Fibroblast of lung (primary cell): Measurements from ENCODE around the gene MYO5B. TPM values are rescaled to one million over a fixed set of nuclear protein-coding genes. Genes with fewer than 3 reads are reported as not detected.

Experiments used
- DNase-seq, 2 donors: peaks; one replicate each; pipeline versions ENCODE4 v3.0.0 to v3.0.0-alpha.2; 2010; ENCODE audit warnings: low read depth in 2 of 2
- H2AFZ ChIP-seq: 2 replicates; pipeline ENCODE4 v1.5.1; 2012; ENCODE audit warnings: low read length, control low read depth, inconsistent platforms
- H3K27ac ChIP-seq: 2 replicates; pipeline ENCODE4 v1.5.1; 2011; ENCODE audit warnings: low read length, control low read depth; ENCODE audit not compliant: insufficient read depth
- H3K27me3 ChIP-seq: 2 replicates; pipeline ENCODE4 v1.5.1; 2011; ENCODE audit warnings: mild to moderate bottlenecking, low read length; ENCODE audit not compliant: control insufficient read depth, insufficient read depth
- H3K36me3 ChIP-seq: 2 replicates; pipeline ENCODE4 v1.5.1; 2011; ENCODE audit warnings: low read length; ENCODE audit not compliant: control insufficient read depth, insufficient read depth
- H3K4me1 ChIP-seq: 2 replicates; pipeline ENCODE4 v1.5.1; 2011; ENCODE audit warnings: low read length; ENCODE audit not compliant: control insufficient read depth, insufficient read depth; ENCODE audit errors: extremely low read depth
- H3K4me2 ChIP-seq: 2 replicates; pipeline ENCODE4 v1.5.1; 2011; ENCODE audit warnings: low read length, control low read depth; ENCODE audit not compliant: insufficient read depth; ENCODE audit errors: extremely low read depth
- H3K4me3 ChIP-seq, 4 experiments: fragments of 200-600 bp in 1 of 4; sonication (generic) in 1 of 4; replicated peaks in 1 of 4; 2 replicates each; pipeline ENCODE4 v1.5.1; 2011 to 2016; ENCODE audit warnings: low read length in 4 of 4, low read depth in 3 of 4, mild to moderate bottlenecking in 3 of 4, control low read depth in 2 of 4, inconsistent platforms in 1 of 4, mixed read lengths in 1 of 4; ENCODE audit not compliant: insufficient read depth in 1 of 4; ENCODE audit errors: control extremely low read depth in 1 of 4
- H3K79me2 ChIP-seq: 2 replicates; pipeline ENCODE4 v1.5.1; 2012; ENCODE audit warnings: mild to moderate bottlenecking, low read length, inconsistent platforms; ENCODE audit not compliant: control insufficient read depth, insufficient read depth
- H3K9ac ChIP-seq: 2 replicates; pipeline ENCODE4 v1.5.1; 2011; ENCODE audit warnings: mild to moderate bottlenecking, low read length, control low read depth; ENCODE audit not compliant: insufficient read depth
- H3K9me3 ChIP-seq: 2 replicates; pipeline ENCODE4 v1.5.1; 2012; ENCODE audit warnings: low read depth, low read length; ENCODE audit not compliant: control insufficient read depth, insufficient read depth
- H4K20me1 ChIP-seq: 2 replicates; pipeline ENCODE4 v1.5.1; 2011; ENCODE audit warnings: low read length; ENCODE audit not compliant: control insufficient read depth, insufficient read depth; ENCODE audit errors: extremely low read depth
- CTCF ChIP-seq, 2 donors: IDR thresholded peaks in 1 of 2; conservative IDR thresholded peaks in 1 of 2; 1 replicate in 1 of 2; 2 replicates in 1 of 2; pipeline ENCODE4 v1.5.1; 2011 to 2012; ENCODE audit warnings: low read length in 2 of 2, control low read depth in 1 of 2, inconsistent platforms in 1 of 2, low read depth in 1 of 2, mild to moderate bottlenecking in 1 of 2
- EZH2 ChIP-seq: IDR thresholded peaks from 2 replicates; pipeline ENCODE4 v1.5.1; 2012; ENCODE audit warnings: low read length, control low read depth, mild to moderate bottlenecking; ENCODE audit errors: missing control alignments
- polyA plus RNA-seq, 2 donors: library from polyadenylated mRNA; depleted of rRNA in 1 of 2; stranded (reverse) in 1 of 2; unstranded in 1 of 2; fragments of >200 nt; gene quantifications; 2 replicates each; pipeline ENCODE4 v1.2.1, GENCODE V29; 2011 to 2012; ENCODE audit warnings: missing spikeins in 1 of 2
- total RNA-seq: library from RNA; depleted of rRNA; stranded (reverse); fragments of >200 nt; gene quantifications from 2 replicates; pipeline ENCODE4 v1.2.1, GENCODE V29; 2014

MYO5B gene
- total and polyA plus RNA-seq, 2 donors (not counting 1 experiment from before 2014, with no cell fraction given): under 0.01 to 0.06 TPM

DNA sequence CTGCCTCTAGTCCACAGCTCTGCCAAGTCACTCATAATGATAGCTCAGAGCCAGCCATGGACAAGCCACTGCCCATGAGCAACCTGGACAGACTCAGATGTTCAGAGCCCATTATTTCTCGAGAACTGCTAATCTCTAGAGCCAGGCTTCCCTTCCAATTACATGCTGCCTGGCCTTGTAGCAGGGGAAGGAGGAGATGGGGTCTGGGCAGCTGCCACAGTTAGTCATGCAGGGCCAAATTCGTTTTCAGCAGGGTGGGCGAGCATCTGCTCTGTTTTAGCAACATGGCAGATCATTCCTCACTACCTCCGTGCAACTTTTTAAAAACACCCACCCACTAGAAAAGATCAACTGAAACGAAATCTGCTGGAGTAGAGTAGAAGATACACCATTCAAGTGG lies 141.8 kb downstream of the MYO5B start:
- H3K9me3 ChIP-seq: no peaks in the 10 kb centered on the region
- H3K4me2 ChIP-seq: no peak overlapping the region
- no peak overlapping the region for H3K27ac ChIP-seq
- no peak for DNase-seq
- peaks cover 2% of the 10 kb centered on the region for H3K27me3 ChIP-seq
- H3K9ac ChIP-seq: no peak overlapping the region
- no peaks in the 10 kb centered on the region for H3K79me2 ChIP-seq
- H3K4me3 ChIP-seq: no peak overlapping the region
- H2AFZ ChIP-seq: no peak overlapping the region
- TF ChIP-seq CTCF (conservative IDR thresholded peaks at IDR 0.05 in 1 of 2, IDR thresholded peaks at IDR 0.05 in 1 of 2; ENCODE audit: low read depth in 1 of 2, low read length in 2 of 2) (no peak), EZH2 (no peak)
- H3K4me1 ChIP-seq: no peaks in the 10 kb centered on the region
- H4K20me1 ChIP-seq: no peaks in the 10 kb centered on the region
- H3K36me3 ChIP-seq: no peaks in the 10 kb centered on the region

- Histone ChIP-seq H3K9ac (no peak overlapping the region), H3K4me3 (no peak overlapping the region), H3K27me3 (peaks cover 2% of the 10 kb centered on the region), H2AFZ (no peak overlapping the region), H4K20me1 (no peaks in the 10 kb centered on the region), H3K36me3 (no peaks in the 10 kb centered on the region), H3K27ac (no peak overlapping the region), H3K9me3 (no peaks in the 10 kb centered on the region), H3K79me2 (no peaks in the 10 kb centered on the region), H3K4me1 (no peaks in the 10 kb centered on the region), H3K4me2 (no peak overlapping the region)
- TF ChIP-seq CTCF (conservative IDR thresholded peaks at IDR 0.05 in 1 of 2, IDR thresholded peaks at IDR 0.05 in 1 of 2; ENCODE audit: low read depth in 1 of 2, low read length in 2 of 2): no peak
- no peak for DNase-seq
Measured at GRCh38 chr18:50051288-50051687, 143.7 kb downstream of the MYO5B start.

DNA sequence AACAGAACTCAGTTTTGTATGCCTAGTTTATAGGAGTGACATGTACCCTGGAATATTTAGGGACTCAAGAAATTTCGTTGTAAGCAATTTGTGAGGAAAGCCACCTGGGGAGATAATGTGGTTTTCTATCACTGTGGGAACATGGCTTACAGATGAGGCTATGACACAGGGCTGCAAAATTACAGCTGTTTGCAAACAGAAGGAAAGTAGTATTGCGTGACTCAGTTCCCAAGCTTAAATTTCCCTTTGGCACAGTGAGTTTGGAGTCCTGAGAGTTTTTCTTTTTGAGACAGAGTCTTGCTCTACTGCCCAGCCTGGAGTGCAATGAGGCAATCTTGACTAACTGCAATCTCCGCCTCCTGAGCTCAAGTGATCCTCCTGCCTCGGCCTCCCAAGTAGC lies 149.8 kb downstream of the MYO5B start:
- Histone ChIP-seq H3K9me3 (no peaks in the 10 kb centered on the region), H3K36me3 (no peaks in the 10 kb centered on the region), H3K4me2 (no peak overlapping the region), H3K4me1 (no peaks in the 10 kb centered on the region), H2AFZ (no peak overlapping the region), H3K79me2 (no peaks in the 10 kb centered on the region), H3K27ac (no peak overlapping the region), H4K20me1 (no peaks in the 10 kb centered on the region), H3K4me3 (no peak overlapping the region), H3K27me3 (no peaks in the 10 kb centered on the region), H3K9ac (no peak overlapping the region)
- no peak for DNase-seq
- no peak for TF ChIP-seq CTCF (conservative IDR thresholded peaks at IDR 0.05 in 1 of 2, IDR thresholded peaks at IDR 0.05 in 1 of 2; ENCODE audit: low read depth in 1 of 2, low read length in 2 of 2)
